ENCODE results near the gene POLR1A.

GRCh38 chr2:86134709-86135108 is 29.0 kb upstream of the POLR1A start:
- TF ChIP-seq CTCF (IDR thresholded peaks at IDR 0.05): no peak
- no peak for TF ChIP-seq ZFX (IDR thresholded peaks at IDR 0.05; ENCODE audit: borderline replicate concordance)

Data from 22Rv1 (cell line).